ENCODE measurements around the gene PRR19.

PRR19 gene

DNA sequence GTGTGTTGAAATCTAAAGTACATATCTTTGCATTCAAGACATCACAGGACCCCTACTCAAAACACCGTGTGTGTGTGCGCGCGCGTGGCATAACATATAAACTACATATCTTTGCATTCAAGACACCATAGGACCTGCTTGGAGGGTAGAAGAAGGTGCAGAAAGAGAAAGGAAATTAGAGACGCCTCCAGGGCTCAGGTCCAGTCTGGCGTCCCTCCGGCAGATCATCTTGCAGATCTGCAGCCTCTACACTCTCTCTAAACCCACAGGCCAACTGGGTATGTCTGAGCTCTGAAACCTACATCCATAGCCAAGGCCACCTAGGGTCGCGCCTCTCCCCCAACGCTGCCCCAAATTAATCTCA, 1.2 kb downstream of the PRR19 start:
- DNase-seq, result no peak

DNA sequence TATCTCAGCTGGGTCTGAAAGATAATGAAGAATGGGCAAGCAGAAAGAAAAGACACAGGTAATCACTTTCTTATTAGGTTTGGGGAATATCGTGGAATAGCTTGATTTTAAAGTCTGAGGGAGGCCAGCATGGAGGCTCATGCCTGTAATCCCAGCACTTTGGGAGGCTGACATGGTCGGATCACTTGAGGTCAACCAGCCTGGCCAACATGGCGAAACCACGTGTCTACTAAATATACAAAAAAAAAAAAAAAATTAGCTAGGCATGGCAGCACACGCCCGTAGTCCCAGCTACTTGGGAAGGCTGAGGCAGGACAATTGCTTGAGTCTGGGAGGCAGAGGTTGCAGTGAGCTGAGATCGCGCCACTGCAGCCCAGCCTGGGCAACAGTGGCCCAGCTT, 1.9 kb downstream of the PRR19 start:
- no peak for DNase-seq

DNA sequence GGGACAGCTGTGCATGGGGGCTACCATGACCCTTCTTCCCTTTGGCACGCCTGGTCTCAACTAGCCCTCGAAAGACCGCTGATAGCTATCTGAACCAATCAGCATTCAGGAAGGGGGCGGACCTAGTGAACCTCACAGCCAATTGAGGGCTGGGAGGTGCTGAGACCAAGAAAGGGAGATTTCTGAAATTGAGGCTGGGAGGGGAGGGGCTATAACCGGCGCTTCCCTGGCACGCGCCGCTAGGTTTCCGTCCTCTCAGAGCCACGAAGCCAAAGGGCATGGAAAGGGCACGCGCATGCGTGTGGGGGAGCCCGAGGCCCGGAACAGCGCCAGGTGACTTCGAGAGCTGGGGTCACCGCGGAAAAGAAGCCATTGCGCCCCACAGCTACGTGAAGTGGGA, 4.7 kb downstream of the PRR19 start:
- DNase-seq, result no peak

DNA sequence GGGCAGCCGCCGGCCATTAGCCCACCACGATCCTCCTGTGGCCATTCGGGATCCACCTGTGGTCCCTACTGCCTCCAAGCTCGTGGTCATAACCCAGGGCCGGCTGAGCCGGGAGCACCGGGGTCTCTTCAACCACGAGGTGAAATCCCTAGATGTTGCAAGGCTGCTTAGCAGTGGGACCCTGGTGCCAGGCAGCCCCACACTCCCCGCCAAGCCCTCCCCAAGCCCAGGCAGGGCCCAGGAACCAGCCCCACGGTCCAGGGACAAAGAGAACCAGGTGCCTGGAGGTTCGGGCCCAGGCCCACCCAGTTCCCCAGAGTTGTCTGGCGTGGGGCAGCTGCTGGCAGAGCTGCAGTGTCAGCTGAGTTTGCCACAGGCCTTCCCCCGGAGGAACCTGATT, 7.8 kb downstream of the PRR19 start:
- no peak for DNase-seq

DNA sequence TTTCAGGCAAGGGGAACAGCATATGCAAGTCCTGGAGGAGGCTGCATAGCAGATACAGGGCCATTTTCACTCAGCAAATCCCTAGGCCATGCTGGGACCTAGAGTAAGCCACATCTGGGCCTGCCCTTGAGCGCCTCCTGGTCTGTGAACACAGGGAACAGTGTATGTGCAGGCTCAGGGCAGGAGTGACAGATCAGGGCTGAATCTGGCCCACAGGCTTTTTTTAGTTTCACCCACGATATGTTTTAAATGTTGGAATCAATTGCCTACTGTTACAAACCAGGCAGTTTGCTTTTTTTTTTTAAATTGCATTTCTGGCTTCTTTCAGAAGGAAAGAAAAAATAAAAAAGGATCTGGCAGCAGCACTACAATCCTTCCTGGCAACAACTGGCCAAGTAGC, 9.7 kb downstream of the PRR19 start:
- DNase-seq, result no peak

DNA sequence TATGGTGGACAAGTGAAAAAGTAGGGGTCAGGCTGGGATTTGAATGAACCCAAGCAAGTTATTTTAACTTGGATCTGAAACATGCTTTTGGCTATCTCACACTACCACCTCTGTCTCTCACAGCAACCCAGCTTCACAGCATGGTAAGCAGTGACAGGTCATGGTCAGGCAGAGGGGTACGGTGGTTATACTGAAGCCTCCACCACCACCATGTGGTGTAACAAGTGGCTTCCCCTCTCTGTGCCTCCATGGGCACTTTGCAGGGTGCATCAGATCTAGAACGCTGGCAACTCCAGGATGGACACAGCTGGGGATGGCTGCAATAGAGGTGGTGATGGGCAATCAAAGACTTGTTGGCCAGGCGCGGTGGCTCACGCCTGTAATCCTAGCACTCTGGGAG, 10.4 kb downstream of the PRR19 start:
- no peak for DNase-seq

DNA sequence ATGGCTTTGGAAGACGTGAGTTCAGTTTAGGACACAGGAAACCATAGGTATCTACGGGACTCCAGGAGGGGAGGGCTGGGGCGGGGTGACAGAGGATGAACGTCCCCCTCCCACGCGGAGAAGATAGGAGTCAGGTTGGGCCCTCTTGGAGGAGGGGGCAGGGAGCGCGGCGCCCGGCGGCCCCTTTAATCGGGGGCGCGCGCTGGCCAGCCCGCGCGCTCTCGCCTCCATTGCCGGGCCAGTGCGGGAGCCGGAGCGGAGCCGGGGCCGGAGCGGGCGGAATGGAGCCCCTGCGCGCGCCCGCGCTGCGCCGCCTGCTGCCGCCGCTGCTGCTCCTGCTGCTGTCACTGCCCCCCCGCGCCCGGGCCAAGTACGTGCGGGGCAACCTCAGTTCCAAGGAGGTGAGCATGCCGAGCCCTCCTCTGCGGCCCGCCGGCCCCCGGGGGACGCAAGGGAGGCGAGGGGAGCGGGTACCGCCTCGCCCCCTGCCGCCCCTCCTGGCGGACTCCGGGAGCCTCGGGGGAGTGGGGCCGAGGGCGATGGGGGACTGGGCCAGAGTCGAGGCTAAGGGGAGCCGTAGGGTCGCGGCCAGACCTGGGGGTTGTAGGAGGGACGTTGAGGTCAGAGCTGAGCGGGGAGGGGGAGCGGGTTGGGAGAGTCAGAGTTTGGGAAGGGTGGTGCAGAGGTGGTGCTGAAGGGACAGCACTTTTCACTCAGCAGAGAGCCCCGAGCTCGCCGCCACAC, 11.3 kb downstream of the PRR19 start, which contains the start of gene TMEM145:
TMEM145 (plus strand) TSS at position 214 of the 744 bp plus-strand sequence; CDS start at position 282, 68 bp downstream.
- peak; percentile 13 for DNase-seq

DNA sequence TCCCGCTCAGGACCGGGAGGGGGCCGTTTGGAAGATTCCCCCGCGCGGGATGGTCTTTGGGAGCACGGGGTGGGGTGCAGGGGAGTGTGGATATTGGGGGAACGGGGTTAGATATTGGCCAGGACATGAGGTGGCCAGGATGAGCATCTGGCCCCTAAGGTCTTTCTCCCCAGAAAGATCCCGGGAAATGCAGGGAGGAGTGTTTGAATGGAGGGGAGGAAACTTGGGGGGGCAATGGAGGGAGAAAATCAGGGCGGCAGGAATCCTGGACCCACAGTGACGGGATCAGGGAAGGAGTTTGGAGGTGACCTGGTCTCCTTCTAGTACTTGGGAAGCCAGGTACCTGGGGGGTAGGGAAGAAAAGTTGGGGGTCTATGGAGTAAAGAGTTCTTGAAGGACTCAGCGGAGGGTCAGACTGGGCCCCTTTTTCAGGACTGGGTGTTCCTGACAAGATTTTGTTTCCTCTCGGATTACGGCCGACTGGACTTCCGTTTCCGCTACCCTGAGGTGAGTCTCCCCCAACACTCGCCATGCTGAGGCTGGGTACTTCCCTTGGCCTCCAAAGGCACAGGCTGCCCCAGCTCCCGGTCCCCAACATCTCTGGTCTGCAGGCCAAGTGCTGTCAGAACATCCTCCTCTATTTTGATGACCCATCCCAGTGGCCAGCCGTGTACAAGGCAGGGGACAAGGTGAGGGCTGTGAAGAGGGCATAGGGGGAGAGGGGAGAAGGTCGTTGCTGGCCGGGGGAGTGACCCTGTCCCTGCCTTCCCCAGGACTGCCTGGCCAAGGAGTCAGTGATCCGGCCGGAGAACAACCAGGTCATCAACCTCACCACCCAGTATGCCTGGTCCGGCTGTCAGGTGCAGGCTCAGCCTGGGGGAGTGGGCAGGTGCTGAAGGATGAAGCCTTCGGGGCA, 12.2 kb downstream of the PRR19 start:
- DNase-seq, result no peak

DNA sequence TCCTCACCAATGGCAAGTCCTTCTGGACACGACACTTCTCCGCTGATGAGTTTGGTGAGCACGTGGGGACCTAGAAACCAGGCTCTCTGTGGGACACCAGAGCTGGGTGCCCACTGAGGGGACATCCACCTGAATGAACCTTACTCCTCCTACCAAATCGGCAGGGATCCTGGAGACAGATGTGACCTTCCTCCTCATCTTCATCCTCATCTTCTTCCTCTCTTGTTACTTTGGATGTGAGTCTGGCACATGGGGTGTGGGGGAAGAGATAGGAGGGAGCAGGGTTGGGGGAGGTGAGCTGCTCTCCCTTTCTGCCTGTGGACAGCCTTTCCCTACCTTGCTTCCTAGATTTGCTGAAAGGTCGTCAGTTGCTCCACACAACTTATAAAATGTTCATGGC, 13.1 kb downstream of the PRR19 start:
- DNase-seq, result no peak

DNA sequence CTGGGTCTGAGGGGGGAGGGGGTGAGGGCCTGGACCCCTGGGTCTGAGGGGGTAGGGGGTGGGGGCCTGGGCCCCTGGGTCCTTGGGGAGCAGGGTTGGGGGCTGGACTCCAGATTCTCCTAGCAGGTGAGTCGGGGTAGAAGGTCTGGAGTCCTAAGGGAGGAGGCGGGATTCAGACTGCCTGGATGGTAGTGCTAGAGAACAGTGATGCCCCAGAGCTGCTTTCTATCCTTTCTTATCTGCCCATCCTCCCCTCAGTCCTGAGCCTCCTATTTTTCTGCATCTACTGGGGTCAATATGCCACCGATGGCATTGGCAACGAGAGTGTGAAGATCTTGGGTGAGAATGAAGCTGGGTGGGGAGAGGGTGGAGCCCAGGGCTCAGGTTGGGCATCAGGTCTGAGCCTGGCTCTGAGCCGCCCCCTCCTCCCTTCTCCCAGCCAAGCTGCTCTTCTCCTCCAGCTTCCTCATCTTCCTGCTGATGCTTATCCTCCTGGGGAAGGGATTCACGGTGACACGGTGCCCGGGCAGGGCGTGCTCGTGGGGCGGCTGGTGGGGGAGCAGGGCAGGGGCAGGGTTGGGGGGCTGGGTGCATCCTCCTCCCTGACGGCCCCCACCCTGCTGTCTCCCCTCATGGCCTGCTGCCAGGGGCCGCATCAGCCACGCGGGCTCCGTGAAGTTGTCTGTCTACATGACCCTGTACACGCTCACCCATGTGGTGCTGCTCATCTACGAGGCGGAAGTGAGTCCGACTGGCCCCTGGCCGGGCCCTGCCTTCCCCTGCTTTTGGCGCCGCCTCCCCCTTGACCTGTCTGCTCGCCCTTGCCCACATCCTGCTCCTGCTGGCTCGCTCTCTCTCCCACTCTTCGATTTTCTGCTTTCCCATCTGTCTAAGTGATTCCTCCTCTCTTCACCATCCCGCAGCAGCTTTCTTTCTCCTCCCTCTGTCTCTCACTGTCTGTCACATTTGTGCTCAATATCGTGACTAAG, 14.6 kb downstream of the PRR19 start:
- no peak for DNase-seq

DNA sequence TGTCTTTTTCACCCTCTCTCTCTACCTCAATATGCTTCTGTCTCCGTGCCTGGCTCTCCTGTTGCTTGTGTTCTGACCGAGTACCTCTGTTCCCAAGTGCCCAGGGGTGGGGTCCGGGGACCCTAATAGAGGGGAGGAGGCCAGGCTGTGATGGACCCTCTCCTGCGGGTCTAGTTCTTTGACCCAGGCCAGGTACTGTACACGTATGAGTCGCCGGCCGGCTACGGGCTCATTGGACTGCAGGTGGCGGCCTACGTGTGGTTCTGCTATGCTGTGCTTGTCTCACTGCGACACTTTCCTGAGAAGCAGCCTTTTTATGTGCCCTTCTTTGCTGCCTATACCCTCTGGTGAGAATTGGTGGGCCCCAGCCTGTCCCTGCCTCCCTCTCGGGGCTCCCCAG, 15.6 kb downstream of the PRR19 start:
- DNase-seq, result no peak

DNA sequence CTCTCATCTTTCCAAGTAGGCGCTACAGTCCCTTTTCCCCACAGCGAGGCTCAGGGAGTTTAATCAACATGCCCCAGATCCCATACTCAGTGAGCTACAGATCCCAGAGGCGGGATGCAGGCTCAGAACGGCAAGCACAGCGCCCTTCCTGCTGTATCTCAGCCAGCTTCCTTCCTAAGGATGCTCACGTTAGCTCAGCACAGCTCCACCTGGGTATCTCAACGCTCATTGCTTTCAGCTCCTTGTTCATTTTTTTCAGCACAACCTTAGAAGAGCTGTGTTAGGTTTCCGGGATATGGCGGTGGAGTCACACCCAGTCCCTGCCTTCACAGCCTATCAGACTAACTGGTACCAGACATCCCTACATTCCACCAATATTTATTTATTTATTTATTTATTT, 20.4 kb downstream of the PRR19 start:
- no peak for DNase-seq

DNA sequence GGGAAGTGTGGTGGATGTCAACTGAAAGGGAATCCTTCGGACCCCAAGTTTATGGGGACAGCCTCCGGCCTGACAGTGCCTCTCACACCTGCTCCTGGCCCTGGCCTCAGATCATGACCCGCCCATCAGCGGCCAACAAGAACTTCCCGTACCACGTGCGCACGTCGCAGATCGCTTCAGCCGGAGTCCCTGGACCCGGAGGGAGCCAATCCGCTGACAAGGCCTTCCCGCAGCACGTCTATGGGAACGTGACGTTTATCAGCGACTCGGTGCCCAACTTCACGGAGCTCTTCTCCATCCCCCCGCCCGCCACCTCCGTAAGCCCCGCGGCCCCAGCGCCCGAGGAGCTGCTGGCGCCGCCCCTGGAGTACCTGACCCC, 21.5 kb downstream of the PRR19 start:
- no peak for DNase-seq

DNA sequence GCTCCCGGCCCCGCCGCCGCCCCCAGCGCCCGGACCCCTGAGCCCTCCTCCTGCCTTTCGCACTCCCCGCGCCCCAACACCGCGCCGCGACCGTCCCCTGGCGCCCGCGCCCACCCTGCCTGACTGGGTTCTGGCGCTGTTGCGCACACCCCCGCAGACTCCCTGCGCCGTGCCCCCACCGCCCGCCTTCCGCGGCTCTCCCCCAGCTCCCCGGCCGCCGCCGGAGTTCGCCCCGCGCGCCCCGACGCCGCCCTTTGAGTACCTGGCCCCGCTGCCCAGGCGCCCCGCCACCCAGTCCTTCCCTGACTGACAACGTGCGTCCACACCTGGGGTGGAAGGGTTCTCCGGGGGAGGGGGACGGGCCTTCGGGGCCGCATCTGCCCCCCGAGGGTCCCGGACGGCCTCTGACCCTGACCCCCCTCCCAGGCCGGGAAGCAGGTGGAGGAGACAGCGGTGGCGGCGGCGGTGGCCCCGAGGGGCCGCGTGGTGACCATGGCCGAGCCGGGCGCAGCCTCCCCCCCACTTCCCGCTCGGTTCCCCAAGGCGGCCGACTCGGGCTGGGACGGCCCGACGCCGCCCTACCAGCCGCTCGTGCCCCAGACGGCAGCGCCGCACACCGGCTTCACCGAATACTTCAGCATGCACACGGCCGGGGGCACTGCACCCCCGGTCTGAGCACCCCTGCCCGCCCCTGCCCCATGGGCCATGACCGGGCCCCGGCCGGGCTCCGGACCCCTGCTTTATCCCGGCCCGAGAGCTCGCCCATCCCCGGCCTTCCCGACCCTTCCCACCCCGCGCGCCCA, 22.1 kb downstream of the PRR19 start:
- no peak for DNase-seq

DNA sequence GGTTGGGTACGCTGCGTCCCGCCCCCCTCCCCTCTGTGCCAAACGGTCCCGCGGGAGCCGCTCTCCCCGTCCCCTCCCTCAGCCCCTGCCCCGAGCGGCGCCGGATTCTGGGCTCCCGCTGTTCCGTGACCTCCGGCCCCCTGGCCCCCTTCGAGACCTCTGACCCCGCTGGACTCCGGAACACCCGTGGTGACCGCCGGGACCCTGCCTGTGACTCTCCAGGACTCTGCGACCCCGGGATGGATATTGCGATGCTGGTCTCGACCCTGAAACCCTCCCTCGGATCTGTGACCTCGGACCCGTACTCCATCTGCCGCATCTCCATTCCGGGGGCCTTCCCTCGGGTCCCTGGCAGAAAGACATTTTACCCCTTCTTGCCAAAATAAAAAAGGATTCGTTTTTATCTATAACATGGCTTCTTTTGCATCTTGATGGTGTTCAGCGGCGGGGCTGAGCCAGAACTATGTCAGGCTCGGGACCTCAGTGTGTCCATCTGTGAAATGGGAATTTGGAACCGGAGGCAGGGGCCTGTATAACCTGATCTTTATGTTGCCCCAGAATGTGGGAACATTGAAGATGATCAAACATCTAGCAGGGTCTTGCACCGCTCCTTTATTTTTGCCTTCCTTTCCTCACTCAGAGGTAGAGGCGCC, 22.8 kb downstream of the PRR19 start:
- no peak for DNase-seq

DNA sequence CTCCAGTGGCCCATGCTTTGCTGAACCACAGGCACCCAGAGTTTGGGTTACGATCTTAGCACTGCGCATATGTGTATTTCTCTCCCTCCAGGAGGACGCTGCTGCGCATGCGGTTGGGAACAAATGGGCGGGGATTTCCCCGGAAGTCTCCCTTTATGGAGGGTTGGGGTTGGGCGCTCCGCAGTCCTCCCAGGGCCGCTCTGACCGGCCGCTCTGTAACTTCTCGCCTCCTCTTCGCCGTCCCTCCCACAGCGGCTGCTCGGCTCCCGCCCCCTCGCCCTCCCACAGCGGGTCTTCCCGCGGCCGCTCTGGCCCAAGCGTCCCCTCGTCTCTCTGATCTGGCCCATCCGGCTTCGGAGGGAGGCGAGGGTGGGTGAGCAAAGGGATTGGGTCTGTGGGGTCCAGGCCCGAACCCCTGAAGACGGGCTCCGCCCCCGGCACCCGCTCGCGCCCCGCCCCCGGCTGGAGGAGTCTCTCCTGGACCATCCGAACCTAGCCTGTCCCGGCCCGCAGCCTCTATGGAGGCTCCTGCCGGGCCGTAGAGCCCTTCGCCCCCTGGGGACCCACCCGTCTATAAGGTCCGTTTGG, 23.5 kb downstream of the PRR19 start, which contains the start of gene MEGF8:
MEGF8 (plus strand) TSS at position 328 of the 588 bp plus-strand sequence. CDS start 609 bp downstream, outside the sequence.
- DNase-seq, result peak; percentile 97

DNA sequence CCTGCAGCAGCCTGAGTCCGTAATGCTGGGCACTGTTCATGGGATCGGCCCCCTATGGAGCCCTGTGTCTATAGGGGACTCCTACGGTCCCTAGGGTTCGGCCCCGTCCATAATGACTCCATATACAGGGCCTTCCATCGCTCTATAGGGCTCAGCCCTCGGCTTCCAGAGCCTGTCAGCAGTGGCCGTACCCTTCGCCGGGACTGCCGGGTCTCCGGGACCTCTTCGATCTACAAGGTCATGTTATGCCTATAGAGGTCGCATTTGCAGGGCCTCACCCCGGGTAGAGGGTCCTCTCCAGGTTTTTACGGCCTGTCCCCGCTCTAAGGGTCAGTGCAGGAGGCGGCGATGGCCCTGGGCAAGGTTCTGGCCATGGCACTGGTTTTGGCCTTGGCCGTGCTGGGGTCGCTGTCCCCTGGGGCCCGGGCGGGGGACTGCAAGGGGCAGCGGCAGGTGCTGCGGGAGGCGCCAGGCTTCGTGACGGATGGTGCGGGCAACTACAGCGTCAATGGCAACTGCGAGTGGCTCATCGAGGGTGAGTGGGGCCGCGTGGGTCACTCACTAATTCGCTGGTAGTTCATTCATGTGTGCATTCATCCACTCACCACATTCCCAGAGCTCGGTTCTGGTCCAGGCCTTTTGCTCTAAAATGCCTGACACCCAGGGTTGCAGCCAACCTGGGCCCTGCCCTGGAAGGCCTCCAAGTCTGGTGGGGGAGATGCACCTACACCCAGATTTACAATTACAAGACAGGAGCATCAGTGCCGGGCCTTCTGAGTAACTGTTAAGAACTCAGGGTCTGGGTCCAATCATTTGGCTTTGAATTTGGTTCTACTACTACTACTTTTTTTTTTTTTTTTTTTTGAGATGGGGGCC, 24.2 kb downstream of the PRR19 start:
- DNase-seq, result peak; percentile 17

DNA sequence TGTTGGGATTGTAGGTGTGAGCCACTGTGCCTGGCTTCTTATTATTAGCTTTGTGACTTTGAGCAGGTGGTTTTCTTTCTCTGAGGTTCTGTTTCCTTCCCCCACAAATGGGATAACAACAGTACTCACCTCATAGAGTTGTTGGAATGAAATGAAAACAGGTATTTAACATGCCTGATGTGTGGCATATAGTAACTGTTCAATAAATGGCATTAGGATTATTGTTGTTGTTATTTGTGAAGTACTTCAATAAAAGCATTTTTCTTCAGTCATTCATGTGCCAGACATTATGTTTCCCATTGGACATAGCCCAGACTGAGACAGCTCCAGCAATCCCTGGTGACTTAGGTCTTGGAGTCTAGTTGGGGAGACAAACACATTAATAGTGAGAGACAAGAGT, 25.0 kb downstream of the PRR19 start:
- no peak for DNase-seq

DNA sequence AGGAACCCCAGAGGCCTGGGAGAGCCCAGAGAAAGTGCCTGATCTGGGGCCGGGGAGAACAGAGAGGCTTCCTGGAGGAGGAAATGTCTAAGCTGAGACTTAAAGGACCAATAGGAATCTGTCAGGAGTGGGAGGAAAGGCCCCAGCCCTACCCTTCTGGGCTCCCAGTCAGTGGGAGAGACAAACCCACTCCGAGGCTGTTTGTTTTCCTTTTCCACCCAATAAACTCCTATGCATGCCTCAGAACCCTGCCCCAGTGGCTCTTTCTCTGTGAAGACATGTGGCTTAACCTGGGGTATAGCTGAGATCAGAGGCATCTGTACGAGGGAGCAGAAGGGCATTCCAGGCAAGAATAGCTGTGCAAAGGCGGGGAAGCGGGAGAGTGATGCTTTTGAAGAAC, 25.4 kb downstream of the PRR19 start:
- DNase-seq, result no peak

DNA sequence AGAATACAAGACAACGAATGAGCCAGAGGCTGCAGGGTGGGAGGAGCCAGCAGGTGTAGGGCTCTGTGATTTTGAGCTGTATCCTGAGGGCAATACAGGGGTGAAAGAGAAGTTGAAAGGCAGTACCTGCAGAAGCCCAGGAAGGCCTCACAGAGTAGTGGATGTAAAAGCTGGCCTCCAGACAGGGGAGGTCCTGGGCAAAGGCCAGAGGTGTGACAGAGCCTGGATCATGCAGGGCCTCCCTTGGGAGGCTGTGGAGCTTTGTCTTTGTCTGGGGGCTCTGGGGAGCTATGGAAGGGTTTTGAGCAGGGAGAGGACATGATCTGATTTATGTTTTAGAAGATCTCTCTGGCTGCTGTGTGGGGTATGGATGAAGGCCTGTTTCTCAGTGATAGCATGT, 26.2 kb downstream of the PRR19 start:
- DNase-seq, result no peak

Data from central memory CD4-positive, alpha-beta T cell (primary cell).